HepG2 (cell line): ENCODE measurements around the gene COPS8. TPM values are rescaled to one million over a fixed set of nuclear protein-coding genes. Genes with fewer than 3 reads are reported as not detected.

ENCODE experiments used
- ATAC-seq: fragments of 200-7000 bp; cut with Tn5 transposase; 3 replicates; pipeline ENCODE4 v1.9.1; 2020; ENCODE audit warnings: mild to moderate bottlenecking, moderate library complexity
- BruUV-seq: library from RNA; stranded (reverse); fragments of 400-500 nt; replicated peaks from 2 replicates; lab custom pipeline; 2021; lab: Mats Ljungman, UMichigan
- CTCF ChIA-PET: fragments of 300-600 bp; formaldehyde crosslinking; extraction: SDS; loops from one replicate; lab custom pipeline; 2021; ENCODE audit warnings: low total read pairs, inconsistent platforms, low intra/inter-chr PET ratio; lab: Yijun Ruan, JAX
- POLR2A ChIA-PET: fragments of 350-600 bp; sonication (Branson Sonifier 250); formaldehyde crosslinking; loops from one replicate; lab custom pipeline; 2020; ENCODE audit warnings: antibody characterized with exemption, inconsistent platforms; lab: Yijun Ruan, JAX
- DNase-seq: peaks from one replicate; pipeline ENCODE4 v3.0.0-alpha.2; 2015; ENCODE audit warnings: low spot score
- FAIRE-seq: peaks from 3 replicates; lab custom pipeline; 2011; peaks lifted over from hg19 to GRCh38; lab: Jason Lieb, UNC
- H2AFZ ChIP-seq: one replicate; pipeline ENCODE4 v1.6.1; 2011; ENCODE audit warnings: low read length, inconsistent platforms
- H3K27ac ChIP-seq: fragments of 300-600 bp; 3 replicates; pipeline ENCODE4 v1.8.0; 2011; ENCODE audit warnings: mixed run types, mild to moderate bottlenecking, mixed read lengths, low read length, inconsistent platforms; ENCODE audit not compliant: insufficient read depth; ENCODE audit errors: extremely low read length
- H3K27me3 ChIP-seq, 2 experiments: fragments of 200-600 bp in 1 of 2; 2 replicates in 1 of 2; 3 replicates in 1 of 2; pipeline versions ENCODE4 v1.6.0 to v1.8.0; 2011; ENCODE audit warnings: low read length in 2 of 2, mild to moderate bottlenecking in 2 of 2, moderate library complexity in 2 of 2, inconsistent platforms in 1 of 2; ENCODE audit not compliant: insufficient read depth in 2 of 2, control insufficient read depth in 1 of 2
- H3K36me3 ChIP-seq, 2 experiments: fragments of 200-600 bp in 1 of 2; replicated peaks in 1 of 2; 2 replicates in 1 of 2; 3 replicates in 1 of 2; pipeline versions ENCODE4 v1.5.1 to v1.8.0; 2011; ENCODE audit warnings: low read length in 2 of 2, inconsistent platforms in 1 of 2; ENCODE audit not compliant: insufficient read depth in 2 of 2, control insufficient read depth in 1 of 2
- H3K4me1 ChIP-seq: 2 replicates; pipeline ENCODE4 v1.5.1; 2012; ENCODE audit warnings: low read length, inconsistent platforms; ENCODE audit not compliant: insufficient read depth
- H3K4me2 ChIP-seq: 2 replicates; pipeline ENCODE4 v1.6.0; 2011; ENCODE audit warnings: low read depth, low read length, inconsistent platforms
- H3K4me3 ChIP-seq, 3 experiments: fragments of 200-600 bp in 1 of 3; sonication (generic), shearing (Covaris generic) in 1 of 3; replicated peaks in 1 of 3; 2 replicates each; pipeline ENCODE4 v1.5.1; 2011 to 2016; ENCODE audit warnings: low read length in 3 of 3, inconsistent platforms in 2 of 3, low read depth in 2 of 3, mild to moderate bottlenecking in 2 of 3, control low read depth in 1 of 3, mixed read lengths in 1 of 3; ENCODE audit not compliant: insufficient read depth in 1 of 3
- H3K79me2 ChIP-seq: one replicate; pipeline ENCODE4 v1.6.1; 2011; ENCODE audit warnings: low read length, inconsistent platforms; ENCODE audit not compliant: insufficient read depth
- H3K9ac ChIP-seq: 2 replicates; pipeline ENCODE4 v1.6.0; 2011; ENCODE audit warnings: mild to moderate bottlenecking, low read depth, low read length, inconsistent platforms; ENCODE audit not compliant: insufficient read depth
- H3K9me3 ChIP-seq: 2 replicates; pipeline ENCODE4 v1.5.1; 2012; ENCODE audit warnings: mild to moderate bottlenecking, low read length
- H4K20me1 ChIP-seq: 2 replicates; pipeline ENCODE4 v1.6.0; 2011; ENCODE audit warnings: inconsistent platforms, mild to moderate bottlenecking, low read length, moderate library complexity; ENCODE audit not compliant: insufficient read depth
- ATRX ChIP-seq: sonication (generic); formaldehyde crosslinking; IDR thresholded peaks from 2 replicates; pipeline ENCODE4 v1.4.0; 2020; ENCODE audit warnings: missing genetic modification reagents, borderline replicate concordance
- BRF2 ChIP-seq: sonication (generic); formaldehyde crosslinking; IDR thresholded peaks from 2 replicates; pipeline ENCODE4 v1.8.1; 2022; ENCODE audit warnings: mild to moderate bottlenecking, missing genetic modification reagents
- GLMP ChIP-seq: sonication (generic); formaldehyde crosslinking; IDR thresholded peaks from 2 replicates; pipeline ENCODE4 v1.9.0; 2021; ENCODE audit warnings: missing genetic modification reagents, mild to moderate bottlenecking, borderline replicate concordance
- HDAC1 ChIP-seq: sonication (generic); formaldehyde crosslinking; IDR thresholded peaks from 2 replicates; pipeline ENCODE4 v1.5.1; 2020; ENCODE audit warnings: mild to moderate bottlenecking, missing genetic modification reagents
- PLRG1 ChIP-seq: fragments of 450-650 bp; conservative IDR thresholded peaks from 2 replicates; pipeline ENCODE4 v1.6.1; 2016
- SAP130 ChIP-seq: IDR thresholded peaks from 2 replicates; pipeline ENCODE4 v1.6.1; 2016; ENCODE audit warnings: low read depth
- SOX6 ChIP-seq, 2 experiments: fragments of 450-650 bp in 1 of 2; sonication (generic) in 1 of 2; formaldehyde crosslinking in 1 of 2; IDR thresholded peaks; 2 replicates each; pipeline versions ENCODE4 v1.4.0 to v1.6.1; 2017 to 2020; ENCODE audit warnings: antibody characterized with exemption in 1 of 2, mild to moderate bottlenecking in 1 of 2, missing genetic modification reagents in 1 of 2
- SPEN ChIP-seq: sonication (generic); formaldehyde crosslinking; IDR thresholded peaks from 2 replicates; pipeline ENCODE4 v1.5.1; 2020; ENCODE audit warnings: low read depth, mild to moderate bottlenecking, missing genetic modification reagents
- ZBTB10 ChIP-seq: sonication (generic); formaldehyde crosslinking; IDR thresholded peaks from 2 replicates; pipeline ENCODE4 v1.4.0; 2020; ENCODE audit warnings: missing genetic modification reagents, borderline replicate concordance
- ZFP62 ChIP-seq: sonication (generic); formaldehyde crosslinking; IDR thresholded peaks from 2 replicates; pipeline ENCODE4 v1.4.0; 2020; ENCODE audit warnings: missing genetic modification reagents
- ZNF629 ChIP-seq: sonication (generic); formaldehyde crosslinking; conservative IDR thresholded peaks from 2 replicates; pipeline ENCODE4 v1.5.0; 2020; ENCODE audit warnings: missing genetic modification reagents
- ZNF792 ChIP-seq: IDR thresholded peaks from 2 replicates; pipeline ENCODE4 v1.6.1; 2016
- WGBS: methylation state at CpG from one replicate; pipeline ENCODE4 v1.1.6; 2017; ENCODE audit warnings: low lambda C conversion rate; 5-methylcytosine and 5-hydroxymethylcytosine counted together
- in situ Hi-C: cut with HindIII; loops from 2 replicates; pipeline ENCODE4 v1.10.0; 2017; ENCODE audit warnings: low pct_unique_long_range_greater_than_20kb; ENCODE audit not compliant: extremely low pct_ligation_motif_present
- intact Hi-C: fragments of 100-400 bp; cut with micrococcal nuclease; formaldehyde crosslinking; loops from one replicate; pipeline ENCODE4 v1.10.0; 2022; ENCODE audit not compliant: unreplicated experiment
- polyA plus RNA-seq, 8 experiments: library from polyadenylated mRNA; depleted of rRNA in 3 of 8; stranded (reverse) in 7 of 8; unstranded in 1 of 8; fragments of >200 nt; fragmentation: Illumina TruSeq in 4 of 8; extraction: Trizol in 4 of 8; gene quantifications; 2 replicates each; pipeline versions ENCODE4 v1.2.1 to v1.2.3, GENCODE V29; 2011 to 2016; ENCODE audit warnings: low read depth in 4 of 8, missing spikeins in 1 of 8, mixed read lengths in 1 of 8; ENCODE audit not compliant: insufficient read depth in 1 of 8
- total RNA-seq, 5 experiments: library from RNA; depleted of rRNA; stranded (reverse); fragments of >200 nt; fragmentation: Illumina TruSeq; extraction: Trizol; gene quantifications; 2 replicates each; pipeline ENCODE4 v1.2.3, GENCODE V29; 2016; ENCODE audit warnings: low read depth in 1 of 5

The COPS8 gene
- total and polyA plus RNA-seq, 2 of the 13 experiments (the other 11 are each of a cell fraction or from before 2014, with no cell fraction given): 86.3 to 96.6 TPM

- WGBS: 44% methylated on average over 4 of the region's 4 CpGs
- in situ Hi-C loops: no loop called here
These were observed 35.2 kb downstream of the COPS8 start for GRCh38 chr2:237120916-237121315.

More at GRCh38 chr2:237120916-237121315, 35.2 kb downstream of the COPS8 start:
- Histone ChIP-seq H3K27me3 (no peaks in the 10 kb centered on the region), H3K9ac (no peak overlapping the region), H3K4me2 (no peak overlapping the region), H2AFZ (no peak overlapping the region), H3K4me1 (peaks cover 7% of the 10 kb centered on the region), H3K27ac (no peak overlapping the region), H3K9me3 (no peaks in the 10 kb centered on the region), H4K20me1 (no peaks in the 10 kb centered on the region), H3K79me2 (no peaks in the 10 kb centered on the region), H3K4me3 (no peak overlapping the region), H3K36me3 (no peaks in the 10 kb centered on the region)
- intact Hi-C loops: no loop called here
- ChIA-PET CTCF (no interaction called here), POLR2A (no interaction called here)
- BruUV-seq: no TSS peak
- no peak for TF ChIP-seq HDAC1 (CRISPR knock-in tag)
- TF ChIP-seq ZFP62 (CRISPR knock-in tag): no peak
- no peak for TF ChIP-seq SPEN (CRISPR knock-in tag)
- TF ChIP-seq BRF2 (CRISPR knock-in tag): no peak
- TF ChIP-seq ATRX: no peak
- TF ChIP-seq GLMP (CRISPR knock-in tag): no peak
- TF ChIP-seq SOX6 (IDR thresholded peaks at IDR 0.05): no peak
- TF ChIP-seq SOX6 (CRISPR knock-in tag; IDR thresholded peaks at IDR 0.05): no peak
- no peak for TF ChIP-seq ZNF629
- no peak for TF ChIP-seq ZNF792 (CRISPR knock-in tag)
- no peak for TF ChIP-seq SAP130 (CRISPR knock-in tag)
- TF ChIP-seq ZBTB10: no peak
- no peak for TF ChIP-seq PLRG1
- FAIRE-seq (no peak), DNase-seq (no peak), ATAC-seq (no peak)
